Fibroblast of mammary gland (primary cell): ENCODE measurements around the gene MARVELD3.
"Not testable (repeated sequence)": the region's sequence is repeated elsewhere in the genome, so short reads cannot be mapped to it uniquely, and the experiment has no call there.

Experiments used
- DNase-seq: peaks from one replicate; pipeline ENCODE4 v3.0.0-alpha.2; 2010; ENCODE audit warnings: low read depth
- H3K4me3 ChIP-seq: 2 replicates; pipeline ENCODE4 v1.5.1; 2011; ENCODE audit warnings: low read depth, mild to moderate bottlenecking, low read length, moderate library complexity; ENCODE audit not compliant: control insufficient read depth
- TF ChIP-seq, protein P1 (sequence below): conservative IDR thresholded peaks from 2 replicates; pipeline ENCODE4 v1.5.1; 2011; ENCODE audit warnings: low read depth, low read length, inconsistent platforms; ENCODE audit not compliant: control insufficient read depth, insufficient read depth

The MARVELD3 gene

DNA sequence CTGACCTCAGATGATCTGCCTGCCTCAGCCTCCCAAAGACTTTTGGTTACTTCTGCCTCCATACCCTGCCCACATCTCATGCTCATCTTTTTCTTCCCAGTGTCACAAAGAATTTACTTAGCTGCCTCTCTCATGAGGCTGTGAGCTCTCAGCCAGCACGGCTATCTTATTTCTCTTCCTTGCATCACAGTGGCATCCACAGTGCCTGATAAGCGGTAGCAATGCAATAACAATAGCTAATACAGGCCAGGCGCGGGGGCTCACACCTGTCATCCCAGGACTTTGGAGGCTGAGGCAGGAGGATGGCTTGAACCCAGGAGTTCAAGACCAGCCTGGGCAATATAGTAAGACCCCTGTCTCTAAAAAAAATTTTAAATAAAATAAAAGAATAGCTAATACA is 15.5 kb upstream of the MARVELD3 start:
- no peak for DNase-seq
- TF ChIP-seq, protein P1, sequence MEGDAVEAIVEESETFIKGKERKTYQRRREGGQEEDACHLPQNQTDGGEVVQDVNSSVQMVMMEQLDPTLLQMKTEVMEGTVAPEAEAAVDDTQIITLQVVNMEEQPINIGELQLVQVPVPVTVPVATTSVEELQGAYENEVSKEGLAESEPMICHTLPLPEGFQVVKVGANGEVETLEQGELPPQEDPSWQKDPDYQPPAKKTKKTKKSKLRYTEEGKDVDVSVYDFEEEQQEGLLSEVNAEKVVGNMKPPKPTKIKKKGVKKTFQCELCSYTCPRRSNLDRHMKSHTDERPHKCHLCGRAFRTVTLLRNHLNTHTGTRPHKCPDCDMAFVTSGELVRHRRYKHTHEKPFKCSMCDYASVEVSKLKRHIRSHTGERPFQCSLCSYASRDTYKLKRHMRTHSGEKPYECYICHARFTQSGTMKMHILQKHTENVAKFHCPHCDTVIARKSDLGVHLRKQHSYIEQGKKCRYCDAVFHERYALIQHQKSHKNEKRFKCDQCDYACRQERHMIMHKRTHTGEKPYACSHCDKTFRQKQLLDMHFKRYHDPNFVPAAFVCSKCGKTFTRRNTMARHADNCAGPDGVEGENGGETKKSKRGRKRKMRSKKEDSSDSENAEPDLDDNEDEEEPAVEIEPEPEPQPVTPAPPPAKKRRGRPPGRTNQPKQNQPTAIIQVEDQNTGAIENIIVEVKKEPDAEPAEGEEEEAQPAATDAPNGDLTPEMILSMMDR: no peak
- H3K4me3 ChIP-seq: no peak overlapping the region

DNA sequence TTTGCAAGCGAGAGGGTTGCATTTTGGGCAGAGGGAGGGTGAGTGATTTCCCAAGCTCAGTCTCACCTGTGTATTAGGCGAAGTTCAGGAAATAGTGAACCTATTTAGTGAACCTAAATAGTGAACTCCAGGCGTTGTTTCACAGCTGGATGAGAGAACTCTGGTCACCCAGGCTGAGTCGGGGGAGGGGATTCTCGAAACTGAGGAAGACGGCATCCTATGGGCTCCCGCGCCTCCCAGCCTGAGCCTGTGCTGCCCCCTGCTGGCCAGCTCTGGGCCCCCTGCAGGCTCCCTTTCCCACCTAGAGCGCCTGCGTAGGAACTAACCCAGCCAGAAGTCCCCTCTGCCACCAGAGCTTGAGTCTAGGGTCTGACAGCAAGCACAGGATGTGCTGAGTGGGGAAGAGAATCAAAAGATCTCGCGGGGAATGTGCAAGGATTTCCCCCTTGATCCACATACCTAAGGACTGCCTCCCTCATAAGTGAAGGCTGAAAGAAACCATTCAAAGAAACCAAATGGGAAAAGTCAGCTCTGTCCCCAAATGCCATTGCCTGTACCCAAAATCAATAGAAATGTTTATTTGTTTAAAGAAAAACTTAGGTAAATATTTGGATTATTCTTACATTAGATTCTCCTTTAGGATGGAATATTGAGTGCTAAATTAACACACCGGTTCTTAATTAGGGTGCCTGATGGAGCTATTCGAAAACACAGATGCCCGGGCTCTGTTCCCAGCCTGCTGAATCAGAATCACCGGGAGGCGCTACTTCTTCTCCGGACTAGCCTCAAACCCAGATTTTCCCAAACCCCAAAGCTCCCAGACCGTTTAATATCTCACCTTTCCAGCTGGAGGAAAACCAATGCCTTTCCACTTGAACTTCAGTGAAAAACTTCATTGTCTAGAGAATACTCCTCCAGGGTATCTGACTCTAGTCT is 14.8 kb upstream of the MARVELD3 start:
- TF ChIP-seq, protein P1: peak; percentile 88
- no peak overlapping the region for H3K4me3 ChIP-seq
- peak; percentile 48 for DNase-seq

DNA sequence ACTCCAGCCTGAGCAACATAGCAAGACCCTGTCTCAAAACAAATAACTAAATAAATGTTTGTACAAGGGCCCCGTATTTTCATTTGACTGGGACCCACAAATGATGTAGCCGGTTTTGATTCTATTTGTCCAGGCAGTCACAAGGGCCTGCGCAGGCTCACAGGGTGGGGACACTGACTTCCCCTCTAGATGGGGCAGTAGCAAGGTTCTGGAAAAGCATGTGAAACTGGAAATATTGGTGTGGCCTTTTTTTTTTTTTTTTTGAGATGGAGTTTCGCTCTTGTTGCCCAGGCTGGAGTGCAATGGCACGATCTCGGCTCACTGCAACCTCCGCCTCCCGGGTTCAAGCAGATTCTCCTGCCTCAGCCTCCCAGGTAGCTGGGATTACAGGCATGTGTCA is 11.0 kb upstream of the MARVELD3 start:
- DNase-seq, H3K4me3 ChIP-seq: not testable (repeated sequence)

DNA sequence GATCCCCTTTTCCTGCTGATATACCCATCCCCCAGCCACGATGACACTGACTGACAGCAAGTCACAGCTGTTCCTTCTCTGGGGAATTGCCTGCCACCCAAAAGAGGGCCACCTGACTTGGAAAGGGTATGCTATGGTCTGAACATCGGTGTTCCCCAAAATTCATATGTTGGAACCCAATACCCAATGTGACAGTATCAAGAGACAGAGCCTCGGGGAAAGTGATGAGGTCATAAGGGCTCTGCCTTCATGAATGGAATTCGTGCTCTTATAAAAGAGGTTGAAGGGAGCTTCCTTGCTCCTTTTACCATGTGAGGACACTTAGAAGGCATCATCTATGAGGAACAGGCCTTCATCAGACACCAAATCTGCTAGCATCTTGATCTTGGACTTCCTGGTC is 7.6 kb upstream of the MARVELD3 start:
- no peak overlapping the region for H3K4me3 ChIP-seq
- TF ChIP-seq, protein P1: no peak
- no peak for DNase-seq

DNA sequence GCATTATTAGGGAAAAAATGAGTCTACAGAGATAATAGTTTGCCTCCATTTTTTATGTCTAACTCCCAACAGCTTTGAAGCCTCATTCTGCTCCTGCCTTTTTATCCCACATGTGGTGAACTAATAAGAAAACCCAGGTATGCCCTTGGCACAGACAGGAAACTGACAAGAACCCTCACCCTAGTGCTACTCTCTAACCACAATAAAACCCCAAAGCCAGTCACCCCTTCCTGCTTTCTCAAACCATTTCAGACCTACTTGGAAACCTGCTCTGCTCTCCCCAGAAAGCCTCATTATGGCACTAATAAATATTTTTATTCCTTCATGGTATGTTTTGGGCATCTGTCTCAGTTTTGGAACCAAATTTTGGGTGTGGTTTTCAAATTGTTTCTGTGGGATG is 3.9 kb upstream of the MARVELD3 start:
- TF ChIP-seq, protein P1: no peak
- H3K4me3 ChIP-seq: no peak overlapping the region
- DNase-seq: no peak

DNA sequence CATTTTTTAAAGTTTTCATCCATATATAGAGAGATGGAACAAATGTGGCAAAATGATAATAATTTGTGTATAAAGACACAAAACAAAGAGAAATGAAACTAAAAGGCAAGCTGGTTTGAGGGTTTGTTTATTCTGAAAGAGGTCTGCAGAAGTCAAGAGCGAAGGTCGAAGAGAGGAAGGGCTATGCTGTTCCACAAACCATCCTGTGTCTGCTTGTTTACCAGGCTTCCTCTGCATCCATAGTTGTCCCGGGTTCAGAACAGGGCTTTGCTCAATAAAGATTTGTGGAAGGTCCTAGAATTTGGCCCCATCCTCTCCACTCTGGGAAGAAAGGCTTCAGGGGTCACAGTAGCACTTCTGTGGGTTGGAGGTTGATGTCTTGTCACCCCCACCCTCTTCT is 2.4 kb upstream of the MARVELD3 start:
- TF ChIP-seq, protein P1: no peak
- H3K4me3 ChIP-seq: no peak overlapping the region
- DNase-seq: no peak

DNA sequence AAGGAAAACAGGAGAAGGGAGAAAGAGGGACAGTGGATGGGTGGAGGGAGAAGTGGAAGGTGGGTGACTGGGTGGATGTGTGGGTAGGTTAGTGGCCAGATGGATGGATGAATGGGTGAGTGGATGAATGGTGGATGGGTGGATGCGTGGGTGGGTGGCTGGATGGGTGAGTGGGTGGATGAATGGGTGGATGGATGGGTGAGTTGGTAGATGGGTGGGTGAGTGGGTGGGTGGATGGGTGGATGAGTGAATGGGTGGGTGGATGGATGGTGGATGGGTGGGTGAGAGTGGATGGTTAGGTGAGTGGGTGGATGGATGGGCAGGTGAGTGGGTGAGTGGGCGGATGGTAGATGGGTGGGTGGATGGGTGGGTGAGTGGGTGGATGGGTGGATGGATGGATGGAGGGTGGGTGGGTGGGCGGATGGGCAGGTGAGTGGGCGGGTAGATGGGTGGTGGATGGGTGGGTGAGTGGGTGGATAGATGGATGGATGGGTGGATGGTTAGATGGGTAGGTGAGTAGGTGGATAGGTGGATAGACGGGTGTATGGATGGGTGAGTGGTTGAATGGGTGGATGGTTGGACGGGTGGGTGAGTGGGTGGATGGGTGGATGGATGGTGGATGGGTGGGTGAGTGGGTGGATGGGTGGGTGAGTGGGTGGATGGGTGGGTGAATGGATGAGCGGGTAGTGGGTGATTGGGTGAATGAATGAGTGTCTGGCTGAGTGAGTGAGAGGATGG is 702 bp upstream of the MARVELD3 start:
- H3K4me3 ChIP-seq: no peak overlapping the region
- DNase-seq: no peak
- TF ChIP-seq, protein P1: no peak
